ENCODE data around the gene CLDN6. TPM values are rescaled to one million over a fixed set of nuclear protein-coding genes. Genes with fewer than 3 reads are reported as not detected.
A peak's percentile ranks its signal among the peaks of the same experiment; 100 is the strongest.

The CLDN6 gene
- total and polyA plus RNA-seq, 2 donors (not counting 1 experiment from before 2014, with no cell fraction given) = 0.03 TPM; not detected in 1

DNA sequence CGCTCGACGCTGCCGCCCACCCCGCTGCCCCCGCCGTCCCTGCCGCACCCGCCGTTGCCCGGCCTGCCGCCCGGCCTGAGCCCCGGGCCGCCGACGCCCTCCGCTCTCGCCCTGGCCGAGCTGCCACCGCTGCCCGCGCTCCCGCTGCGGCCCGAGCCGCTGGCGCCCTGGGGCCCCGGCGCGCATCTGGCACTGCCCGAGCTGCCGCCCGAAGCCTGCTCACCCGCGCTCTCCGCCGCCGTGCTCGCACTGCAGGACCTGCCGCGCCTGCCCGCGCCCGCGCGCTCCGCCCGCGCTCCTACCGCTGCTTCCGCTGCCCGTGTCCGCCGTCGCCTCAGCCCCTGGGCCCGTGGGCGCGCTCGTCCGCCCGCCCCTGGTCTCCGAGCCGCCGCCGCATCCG is 13.7 kb downstream of the CLDN6 start:
- Histone ChIP-seq H3K9ac (ENCODE audit: insufficient read depth, low read length) (no peak overlapping the region), H3K27me3 (ENCODE audit: control insufficient read depth, insufficient read depth, low read length) (peaks cover 4% of the 10 kb centered on the region), H4K20me1 (ENCODE audit: control insufficient read depth, extremely low read depth, insufficient read depth, low read length) (no peaks in the 10 kb centered on the region), H3K4me2 (ENCODE audit: extremely low read depth, insufficient read depth, low read length) (no peak overlapping the region), H2AFZ (ENCODE audit: low read length) (no peak overlapping the region), H3K79me2 (ENCODE audit: control insufficient read depth, insufficient read depth, low read length) (no peaks in the 10 kb centered on the region), H3K4me3 (replicated peaks in 1 of 4; ENCODE audit: control extremely low read depth in 1 of 4, insufficient read depth in 1 of 4, low read depth in 3 of 4, low read length in 4 of 4) (peak overlapping the region in 1 of 4 experiments; percentile 14), H3K4me1 (ENCODE audit: control insufficient read depth, extremely low read depth, insufficient read depth, low read length) (no peaks in the 10 kb centered on the region), H3K36me3 (ENCODE audit: control insufficient read depth, insufficient read depth, low read length) (no peaks in the 10 kb centered on the region), H3K9me3 (ENCODE audit: control insufficient read depth, insufficient read depth, low read depth, low read length) (no peaks in the 10 kb centered on the region), H3K27ac (ENCODE audit: insufficient read depth, low read length) (no peak overlapping the region)
- TF ChIP-seq EZH2 (IDR thresholded peaks at IDR 0.05; ENCODE audit: low read length, missing control alignments) = no peak
- TF ChIP-seq, protein P1, sequence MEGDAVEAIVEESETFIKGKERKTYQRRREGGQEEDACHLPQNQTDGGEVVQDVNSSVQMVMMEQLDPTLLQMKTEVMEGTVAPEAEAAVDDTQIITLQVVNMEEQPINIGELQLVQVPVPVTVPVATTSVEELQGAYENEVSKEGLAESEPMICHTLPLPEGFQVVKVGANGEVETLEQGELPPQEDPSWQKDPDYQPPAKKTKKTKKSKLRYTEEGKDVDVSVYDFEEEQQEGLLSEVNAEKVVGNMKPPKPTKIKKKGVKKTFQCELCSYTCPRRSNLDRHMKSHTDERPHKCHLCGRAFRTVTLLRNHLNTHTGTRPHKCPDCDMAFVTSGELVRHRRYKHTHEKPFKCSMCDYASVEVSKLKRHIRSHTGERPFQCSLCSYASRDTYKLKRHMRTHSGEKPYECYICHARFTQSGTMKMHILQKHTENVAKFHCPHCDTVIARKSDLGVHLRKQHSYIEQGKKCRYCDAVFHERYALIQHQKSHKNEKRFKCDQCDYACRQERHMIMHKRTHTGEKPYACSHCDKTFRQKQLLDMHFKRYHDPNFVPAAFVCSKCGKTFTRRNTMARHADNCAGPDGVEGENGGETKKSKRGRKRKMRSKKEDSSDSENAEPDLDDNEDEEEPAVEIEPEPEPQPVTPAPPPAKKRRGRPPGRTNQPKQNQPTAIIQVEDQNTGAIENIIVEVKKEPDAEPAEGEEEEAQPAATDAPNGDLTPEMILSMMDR (conservative IDR thresholded peaks at IDR 0.05 in 1 of 2, IDR thresholded peaks at IDR 0.05 in 1 of 2; ENCODE audit: low read depth in 1 of 2, low read length in 2 of 2) = no peak
- DNase-seq (ENCODE audit: low read depth in 2 of 2) = no peak

GRCh38 chr16:3003582-3004270 is 14.3 kb downstream of the CLDN6 start:
- H3K4me3 ChIP-seq (replicated peaks in 1 of 4; ENCODE audit: control extremely low read depth in 1 of 4, insufficient read depth in 1 of 4, low read depth in 3 of 4, low read length in 4 of 4) = no peak overlapping the region
- no peaks in the 10 kb centered on the region for H4K20me1 ChIP-seq (ENCODE audit: control insufficient read depth, extremely low read depth, insufficient read depth, low read length)
- no peak for TF ChIP-seq EZH2 (IDR thresholded peaks at IDR 0.05; ENCODE audit: low read length, missing control alignments)
- TF ChIP-seq, protein P1 (conservative IDR thresholded peaks at IDR 0.05 in 1 of 2, IDR thresholded peaks at IDR 0.05 in 1 of 2; ENCODE audit: low read depth in 1 of 2, low read length in 2 of 2) = peak in 1 of 2 donors; percentile 32
- no peak overlapping the region for H3K27ac ChIP-seq (ENCODE audit: insufficient read depth, low read length)
- no peaks in the 10 kb centered on the region for H3K9me3 ChIP-seq (ENCODE audit: control insufficient read depth, insufficient read depth, low read depth, low read length)
- H3K4me1 ChIP-seq (ENCODE audit: control insufficient read depth, extremely low read depth, insufficient read depth, low read length) = no peaks in the 10 kb centered on the region
- H3K4me2 ChIP-seq (ENCODE audit: extremely low read depth, insufficient read depth, low read length) = no peak overlapping the region
- H3K9ac ChIP-seq (ENCODE audit: insufficient read depth, low read length) = no peak overlapping the region
- H3K79me2 ChIP-seq (ENCODE audit: control insufficient read depth, insufficient read depth, low read length) = no peaks in the 10 kb centered on the region
- no peak overlapping the region for H2AFZ ChIP-seq (ENCODE audit: low read length)
- peak; percentile 97 to 98 for DNase-seq (ENCODE audit: low read depth in 2 of 2)
- peaks cover 4% of the 10 kb centered on the region for H3K27me3 ChIP-seq (ENCODE audit: control insufficient read depth, insufficient read depth, low read length)
- H3K36me3 ChIP-seq (ENCODE audit: control insufficient read depth, insufficient read depth, low read length) = no peaks in the 10 kb centered on the region

GRCh38 chr16:3001316-3001715 is 16.7 kb downstream of the CLDN6 start:
- Histone ChIP-seq H3K79me2 (ENCODE audit: control insufficient read depth, insufficient read depth, low read length) (no peaks in the 10 kb centered on the region), H4K20me1 (ENCODE audit: control insufficient read depth, extremely low read depth, insufficient read depth, low read length) (no peaks in the 10 kb centered on the region), H2AFZ (ENCODE audit: low read length) (no peak overlapping the region), H3K27me3 (ENCODE audit: control insufficient read depth, insufficient read depth, low read length) (no peaks in the 10 kb centered on the region), H3K36me3 (ENCODE audit: control insufficient read depth, insufficient read depth, low read length) (no peaks in the 10 kb centered on the region), H3K27ac (ENCODE audit: insufficient read depth, low read length) (no peak overlapping the region), H3K4me3 (replicated peaks in 1 of 4; ENCODE audit: control extremely low read depth in 1 of 4, insufficient read depth in 1 of 4, low read depth in 3 of 4, low read length in 4 of 4) (no peak overlapping the region), H3K9me3 (ENCODE audit: control insufficient read depth, insufficient read depth, low read depth, low read length) (no peaks in the 10 kb centered on the region), H3K4me1 (ENCODE audit: control insufficient read depth, extremely low read depth, insufficient read depth, low read length) (no peaks in the 10 kb centered on the region), H3K4me2 (ENCODE audit: extremely low read depth, insufficient read depth, low read length) (no peak overlapping the region), H3K9ac (ENCODE audit: insufficient read depth, low read length) (no peak overlapping the region)
- no peak for DNase-seq (ENCODE audit: low read depth in 2 of 2)
- TF ChIP-seq, protein P1 (conservative IDR thresholded peaks at IDR 0.05 in 1 of 2, IDR thresholded peaks at IDR 0.05 in 1 of 2; ENCODE audit: low read depth in 1 of 2, low read length in 2 of 2) = no peak
- TF ChIP-seq EZH2 (IDR thresholded peaks at IDR 0.05; ENCODE audit: low read length, missing control alignments) = no peak
